ENCODE measurements around the gene EDRF1. TPM values are rescaled to one million over a fixed set of nuclear protein-coding genes. Genes with fewer than 3 reads are reported as not detected.

Gene EDRF1
- total RNA-seq, 1 donor from 2014 or later: 47.4 TPM

DNA sequence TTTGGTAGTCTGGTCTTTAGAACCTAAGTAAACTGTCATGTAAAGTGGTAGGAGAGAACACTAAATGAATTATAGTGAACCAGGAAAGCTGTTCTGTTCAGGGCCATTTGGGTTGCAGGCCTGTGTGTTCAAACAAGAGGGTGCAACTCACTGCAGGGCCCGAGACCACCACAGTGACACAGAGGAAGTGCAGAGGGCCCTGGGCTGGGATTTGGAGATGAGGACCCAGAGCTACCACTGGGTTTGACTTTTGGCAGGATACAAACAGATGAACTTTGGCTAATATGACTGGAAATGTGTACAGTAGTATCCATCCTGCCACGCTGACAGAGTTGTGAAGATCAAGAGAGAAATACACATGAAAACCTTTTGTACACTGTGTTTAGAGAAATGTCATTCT lies 46.3 kb downstream of the EDRF1 start:
- Mint-ChIP-seq H3K9me3 (ENCODE audit: low read depth) (no peaks in the 10 kb centered on the region), H3K27ac (no peak overlapping the region), H3K4me1 (ENCODE audit: low read depth) (peaks cover 2% of the 10 kb centered on the region), H3K4me3 (ENCODE audit: low read depth) (no peak overlapping the region), H3K36me3 (ENCODE audit: insufficient read depth) (peaks cover 25% of the 10 kb centered on the region), H3K27me3 (no peaks in the 10 kb centered on the region)
- no peak for DNase-seq (ENCODE audit: low spot score, unreplicated experiment)
- TF ChIP-seq, protein P1, sequence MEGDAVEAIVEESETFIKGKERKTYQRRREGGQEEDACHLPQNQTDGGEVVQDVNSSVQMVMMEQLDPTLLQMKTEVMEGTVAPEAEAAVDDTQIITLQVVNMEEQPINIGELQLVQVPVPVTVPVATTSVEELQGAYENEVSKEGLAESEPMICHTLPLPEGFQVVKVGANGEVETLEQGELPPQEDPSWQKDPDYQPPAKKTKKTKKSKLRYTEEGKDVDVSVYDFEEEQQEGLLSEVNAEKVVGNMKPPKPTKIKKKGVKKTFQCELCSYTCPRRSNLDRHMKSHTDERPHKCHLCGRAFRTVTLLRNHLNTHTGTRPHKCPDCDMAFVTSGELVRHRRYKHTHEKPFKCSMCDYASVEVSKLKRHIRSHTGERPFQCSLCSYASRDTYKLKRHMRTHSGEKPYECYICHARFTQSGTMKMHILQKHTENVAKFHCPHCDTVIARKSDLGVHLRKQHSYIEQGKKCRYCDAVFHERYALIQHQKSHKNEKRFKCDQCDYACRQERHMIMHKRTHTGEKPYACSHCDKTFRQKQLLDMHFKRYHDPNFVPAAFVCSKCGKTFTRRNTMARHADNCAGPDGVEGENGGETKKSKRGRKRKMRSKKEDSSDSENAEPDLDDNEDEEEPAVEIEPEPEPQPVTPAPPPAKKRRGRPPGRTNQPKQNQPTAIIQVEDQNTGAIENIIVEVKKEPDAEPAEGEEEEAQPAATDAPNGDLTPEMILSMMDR (IDR thresholded peaks at IDR 0.05; ENCODE audit: unreplicated experiment): no peak

DNA sequence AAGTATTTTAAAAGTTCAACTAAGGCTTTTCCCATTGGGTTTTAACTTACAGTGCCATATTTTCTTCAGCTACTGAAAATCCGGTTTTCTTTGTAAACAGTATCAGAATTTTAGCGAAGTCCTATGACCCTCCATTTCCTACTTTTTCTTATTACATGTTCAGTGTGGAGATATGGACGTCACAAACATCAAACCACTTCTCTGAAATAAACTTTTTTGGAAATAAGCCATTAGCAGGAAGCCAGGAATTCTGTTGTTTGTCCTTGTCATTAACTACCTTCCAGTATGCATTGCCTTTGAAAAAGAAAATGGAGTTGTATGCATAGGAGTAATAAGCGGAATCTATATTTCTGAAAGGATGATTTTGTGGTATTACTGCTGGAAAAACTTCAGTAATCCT lies 47.0 kb downstream of the EDRF1 start:
- TF ChIP-seq, protein P1 (IDR thresholded peaks at IDR 0.05; ENCODE audit: unreplicated experiment): no peak
- Mint-ChIP-seq H3K4me1 (ENCODE audit: low read depth) (no peaks in the 10 kb centered on the region), H3K27ac (no peak overlapping the region), H3K36me3 (ENCODE audit: insufficient read depth) (peaks cover 22% of the 10 kb centered on the region), H3K4me3 (ENCODE audit: low read depth) (no peak overlapping the region), H3K27me3 (no peaks in the 10 kb centered on the region), H3K9me3 (ENCODE audit: low read depth) (no peaks in the 10 kb centered on the region)
- DNase-seq (ENCODE audit: low spot score, unreplicated experiment): no peak

DNA sequence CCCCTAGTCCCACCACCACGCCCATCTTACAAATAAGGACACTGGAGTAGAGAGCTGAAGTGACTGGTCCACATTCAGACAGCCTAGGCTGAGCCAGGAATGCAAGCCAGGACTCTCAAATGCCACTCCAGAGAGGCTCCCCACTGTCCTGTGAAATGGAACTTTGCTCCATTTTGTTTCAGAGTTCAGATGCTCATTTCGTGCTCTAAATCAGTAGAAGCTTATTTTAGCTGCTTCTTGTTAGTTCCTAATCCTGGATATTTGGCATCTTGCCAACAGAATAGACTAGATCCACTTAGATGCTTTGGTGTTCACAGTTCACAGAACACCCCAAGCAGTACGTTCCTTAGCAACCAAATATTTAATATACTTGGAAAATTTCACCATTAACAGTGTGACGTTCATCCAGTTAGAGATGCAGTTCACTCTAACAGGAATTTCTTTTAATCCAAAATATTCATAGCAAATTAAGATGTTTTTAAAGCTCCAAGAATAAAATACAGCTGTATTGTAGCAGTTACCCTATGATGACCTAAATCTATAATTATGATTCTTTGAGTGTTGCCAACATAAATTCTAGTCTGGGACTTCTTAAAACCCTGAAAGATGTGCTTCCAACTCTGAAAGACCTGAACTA lies 48.8 kb downstream of the EDRF1 start:
- TF ChIP-seq, protein P1 (IDR thresholded peaks at IDR 0.05; ENCODE audit: unreplicated experiment): no peak
- Mint-ChIP-seq H3K27me3 (no peaks in the 10 kb centered on the region), H3K4me1 (ENCODE audit: low read depth) (no peaks in the 10 kb centered on the region), H3K36me3 (ENCODE audit: insufficient read depth) (peaks cover 19% of the 10 kb centered on the region), H3K27ac (no peak overlapping the region), H3K9me3 (ENCODE audit: low read depth) (no peaks in the 10 kb centered on the region), H3K4me3 (ENCODE audit: low read depth) (no peak overlapping the region)
- no peak for DNase-seq (ENCODE audit: low spot score, unreplicated experiment)

DNA sequence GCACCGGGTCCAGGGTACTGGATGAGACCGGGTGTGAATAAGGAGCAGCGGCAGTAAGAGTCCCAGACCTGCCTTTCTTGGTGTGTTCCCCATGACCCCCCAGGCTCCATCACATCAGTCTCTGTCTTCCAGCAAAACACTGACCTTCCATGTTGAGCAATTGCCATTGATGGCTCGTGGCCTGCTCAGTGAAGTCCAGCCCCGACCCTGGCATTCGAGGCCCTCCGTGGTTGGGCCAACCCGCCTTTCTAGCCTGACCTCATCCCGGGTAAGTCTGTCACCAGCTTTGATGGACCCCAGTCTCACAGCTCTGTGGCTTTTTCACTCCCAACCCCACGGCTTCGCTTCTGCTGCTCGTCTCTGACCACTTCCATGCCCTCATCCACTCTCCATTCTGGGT lies 49.7 kb downstream of the EDRF1 start:
- TF ChIP-seq, protein P1 (IDR thresholded peaks at IDR 0.05; ENCODE audit: unreplicated experiment): no peak
- no peak overlapping the region for H3K27ac Mint-ChIP-seq
- peaks cover 14% of the 10 kb centered on the region for H3K36me3 Mint-ChIP-seq (ENCODE audit: insufficient read depth)
- H3K4me3 Mint-ChIP-seq (ENCODE audit: low read depth): no peak overlapping the region
- H3K4me1 Mint-ChIP-seq (ENCODE audit: low read depth): no peaks in the 10 kb centered on the region
- H3K27me3 Mint-ChIP-seq: no peaks in the 10 kb centered on the region
- H3K9me3 Mint-ChIP-seq (ENCODE audit: low read depth): no peaks in the 10 kb centered on the region
- DNase-seq (ENCODE audit: low spot score, unreplicated experiment): no peak

DNA sequence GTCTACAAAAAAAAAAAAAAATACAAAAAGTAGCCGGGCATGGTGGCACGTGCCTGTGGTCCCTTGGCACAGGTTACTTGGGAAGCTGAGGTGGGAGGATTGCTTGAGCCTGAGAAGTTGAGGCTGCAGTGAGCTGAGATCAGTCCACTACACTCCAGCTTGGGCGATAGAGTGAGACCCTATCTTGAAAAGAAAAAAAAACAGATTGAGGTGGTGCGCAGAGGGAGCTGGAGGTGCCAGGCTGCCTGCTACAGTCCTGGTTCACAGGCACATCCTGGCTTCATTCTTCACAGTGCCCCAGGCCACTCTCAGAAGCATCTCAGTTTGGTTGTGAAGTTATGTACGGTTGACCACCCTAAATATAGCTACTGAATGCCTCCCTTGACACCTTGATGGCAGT lies 51.3 kb downstream of the EDRF1 start:
- no peaks in the 10 kb centered on the region for H3K27me3 Mint-ChIP-seq
- peaks cover 3% of the 10 kb centered on the region for H3K36me3 Mint-ChIP-seq (ENCODE audit: insufficient read depth)
- DNase-seq (ENCODE audit: low spot score, unreplicated experiment): no peak
- TF ChIP-seq, protein P1 (IDR thresholded peaks at IDR 0.05; ENCODE audit: unreplicated experiment): no peak
- H3K27ac Mint-ChIP-seq: no peak overlapping the region
- no peaks in the 10 kb centered on the region for H3K4me1 Mint-ChIP-seq (ENCODE audit: low read depth)
- H3K9me3 Mint-ChIP-seq (ENCODE audit: low read depth): no peaks in the 10 kb centered on the region
- no peak overlapping the region for H3K4me3 Mint-ChIP-seq (ENCODE audit: low read depth)
